SKM-1 treated with dmso at 0.1 percent for 144 hours (cell line): ENCODE measurements around the gene GSX1.
"Not testable (repeated sequence)": the region's sequence is repeated elsewhere in the genome, so short reads cannot be mapped to it uniquely, and the experiment has no call there.

ENCODE experiments used
- DNase-seq: peaks from one replicate; lab custom pipeline; 2025; ENCODE audit not compliant: unreplicated experiment; lab: John Stamatoyannopoulos, UW

The GSX1 gene

DNA sequence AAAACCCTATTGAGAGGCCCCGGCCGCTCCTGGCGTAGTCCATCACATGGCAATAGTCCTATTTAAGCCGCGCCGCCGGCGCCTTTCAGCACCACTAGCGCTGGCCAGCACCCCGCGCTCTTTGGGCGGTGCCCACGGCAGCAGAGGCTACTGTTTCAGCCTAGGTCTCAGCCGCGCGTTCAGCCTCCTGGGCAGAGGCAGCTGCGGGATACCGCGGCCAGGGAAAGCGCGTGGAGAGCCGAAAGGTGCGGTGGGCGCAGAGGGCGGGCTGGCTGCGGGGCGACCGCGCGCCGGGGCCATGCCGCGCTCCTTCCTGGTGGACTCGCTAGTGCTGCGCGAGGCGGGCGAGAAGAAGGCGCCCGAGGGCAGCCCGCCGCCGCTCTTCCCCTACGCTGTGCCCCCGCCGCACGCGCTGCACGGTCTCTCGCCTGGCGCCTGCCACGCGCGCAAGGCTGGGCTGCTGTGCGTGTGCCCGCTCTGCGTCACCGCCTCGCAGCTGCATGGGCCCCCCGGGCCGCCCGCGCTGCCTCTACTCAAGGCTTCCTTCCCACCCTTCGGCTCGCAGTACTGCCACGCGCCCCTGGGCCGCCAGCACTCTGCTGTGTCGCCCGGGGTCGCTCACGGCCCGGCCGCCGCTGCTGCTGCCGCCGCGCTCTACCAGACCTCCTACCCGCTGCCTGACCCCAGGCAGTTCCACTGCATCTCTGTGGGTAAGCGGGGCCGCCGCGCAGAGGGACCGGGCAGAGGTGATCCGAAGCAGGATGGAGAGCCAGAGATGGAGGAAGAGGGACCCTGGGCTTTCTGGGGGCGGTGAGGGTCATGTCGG, at the start of gene GSX1:
Gene GSX1, plus strand, starts transcription at position 91 of the 826 bp plus-strand sequence. Its CDS starts 208 bp downstream, at position 299.
- DNase-seq = no peak

GRCh38 chr13:27744801-27745200, 47.5 kb upstream of the GSX1 start:
- DNase-seq = no peak

DNA sequence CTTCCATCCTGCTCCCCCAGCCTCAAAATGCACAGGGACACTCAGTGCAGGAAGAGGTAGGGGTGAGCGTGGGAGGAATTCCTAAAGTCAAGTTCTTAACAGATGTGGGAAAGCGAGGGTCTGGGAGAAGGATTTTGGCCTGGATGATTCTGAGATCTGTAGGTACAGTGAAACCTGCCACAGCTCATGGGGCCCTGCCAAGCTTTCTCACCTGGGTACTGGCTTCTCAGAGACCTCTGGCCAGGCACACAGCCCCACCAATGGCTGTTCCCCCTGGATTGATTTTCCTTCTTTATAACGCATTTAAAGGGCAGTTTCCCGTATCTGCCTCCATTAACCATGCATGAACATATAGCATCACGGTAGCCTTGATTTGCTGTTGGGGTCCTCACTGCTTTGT, 47.0 kb upstream of the GSX1 start:
- no peak for DNase-seq

- not testable (repeated sequence) for DNase-seq
These were observed 44.1 kb upstream of the GSX1 start for GRCh38 chr13:27748143-27748542.

- DNase-seq = no peak
These were observed 40.2 kb upstream of the GSX1 start for GRCh38 chr13:27751953-27752532.

- DNase-seq = no peak
These were observed 26.6 kb upstream of the GSX1 start for GRCh38 chr13:27765650-27766049.

- no peak for DNase-seq
These were observed 21.5 kb upstream of the GSX1 start for GRCh38 chr13:27770809-27771208.

GRCh38 chr13:27772651-27773425, 19.4 kb upstream of the GSX1 start:
- DNase-seq = no peak

DNA sequence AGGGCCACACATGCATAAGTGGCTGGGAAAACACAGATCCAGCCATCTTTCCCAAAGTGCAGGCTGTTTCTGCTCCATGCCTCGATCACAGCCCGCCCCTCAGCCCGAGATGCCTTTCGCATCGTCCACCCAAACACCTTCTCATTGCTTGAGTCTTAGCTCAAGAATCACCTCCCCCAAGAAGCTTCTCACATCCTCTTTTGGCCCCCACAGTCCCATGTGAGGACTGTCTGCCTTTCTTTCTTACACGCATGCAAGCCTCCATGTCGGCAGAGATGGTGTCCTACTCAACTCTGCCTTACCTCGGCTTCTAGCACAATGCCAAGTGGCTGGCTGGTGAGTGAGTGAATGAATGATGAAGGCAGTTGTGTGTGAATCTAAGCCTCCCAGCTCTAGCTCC, 18.1 kb upstream of the GSX1 start:
- no peak for DNase-seq

GRCh38 chr13:27774651-27775050, 17.6 kb upstream of the GSX1 start:
- DNase-seq = no peak

DNA sequence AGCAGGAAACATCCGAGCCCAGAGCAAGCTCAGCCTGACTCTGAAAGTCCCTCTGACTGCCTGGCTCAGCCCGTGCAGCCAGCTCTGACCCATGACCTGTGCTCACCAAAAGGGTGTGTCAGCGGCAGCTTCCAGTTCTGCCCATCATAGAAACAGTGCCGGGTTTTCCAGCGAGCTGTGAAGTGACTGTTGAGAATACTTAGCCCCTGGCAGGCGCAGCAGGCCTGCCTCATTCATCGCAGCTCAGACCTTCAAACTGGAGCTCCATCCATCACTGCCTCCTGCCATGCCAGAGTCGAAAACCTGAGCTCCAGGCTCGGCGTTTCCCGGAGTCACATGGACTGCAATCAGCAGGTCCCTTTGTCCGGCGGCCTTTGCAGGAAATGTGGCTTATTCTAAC, 16.3 kb upstream of the GSX1 start:
- no peak for DNase-seq

DNA sequence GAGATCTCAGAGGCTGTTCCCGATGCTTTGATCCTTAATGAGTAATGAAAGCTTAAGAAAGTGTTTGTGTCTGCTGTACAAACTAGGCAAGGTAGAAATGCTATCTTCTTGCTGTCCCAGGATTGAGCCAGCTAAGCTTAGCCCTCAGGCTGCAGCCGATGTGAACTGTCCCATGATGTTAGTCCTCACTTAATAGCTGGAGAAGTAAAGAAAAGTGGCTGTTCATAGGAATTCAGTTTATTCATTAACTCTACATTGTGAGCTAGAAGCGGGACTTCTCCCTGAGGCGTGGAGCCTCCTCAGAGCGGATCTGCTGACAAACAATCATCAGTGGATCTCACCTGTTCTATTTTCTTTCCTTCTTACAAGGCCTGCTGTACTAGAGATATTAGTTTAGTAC, 10.1 kb upstream of the GSX1 start:
- no peak for DNase-seq

DNA sequence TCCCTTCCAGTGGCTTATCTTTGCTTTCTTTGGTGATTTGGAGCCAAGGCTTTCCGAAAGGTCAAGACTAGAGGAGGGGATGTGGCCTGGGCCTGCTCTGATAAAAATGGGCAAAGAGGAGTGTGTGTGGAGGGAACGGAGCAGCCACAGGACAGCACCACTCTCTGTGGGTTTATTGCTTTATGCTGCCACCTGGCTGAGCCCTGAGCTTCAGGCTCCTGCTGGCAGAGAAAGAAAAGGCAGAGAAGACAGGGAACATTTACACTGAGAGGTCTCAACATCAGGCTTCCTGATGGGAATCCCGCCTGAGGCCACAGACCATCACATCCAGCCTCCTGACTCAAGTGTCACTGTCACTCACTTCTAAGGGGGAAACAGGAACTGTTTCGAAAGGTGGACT, 9.2 kb upstream of the GSX1 start:
- no peak for DNase-seq

DNA sequence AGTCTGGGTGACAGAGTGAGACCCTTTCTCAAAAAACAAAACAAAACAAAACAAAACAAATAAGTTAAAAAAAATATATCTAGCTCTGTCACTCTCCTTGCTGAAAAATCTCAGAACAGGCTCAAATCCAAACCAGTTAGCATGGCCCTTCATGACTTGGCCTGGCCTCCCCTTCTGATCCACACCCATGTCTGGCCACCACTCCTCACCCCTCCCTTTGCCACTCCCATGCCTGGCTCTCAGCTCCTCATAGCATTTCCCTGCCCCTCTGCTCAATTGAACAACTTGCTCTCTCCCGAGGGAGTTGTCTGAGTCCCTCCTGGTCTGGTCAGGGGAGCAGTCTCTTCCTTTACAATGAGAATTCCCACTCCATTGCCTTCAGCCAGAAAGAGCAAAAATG, 4.0 kb upstream of the GSX1 start:
- DNase-seq = no peak

GRCh38 chr13:27789153-27789494, 3.2 kb upstream of the GSX1 start:
- no peak for DNase-seq

DNA sequence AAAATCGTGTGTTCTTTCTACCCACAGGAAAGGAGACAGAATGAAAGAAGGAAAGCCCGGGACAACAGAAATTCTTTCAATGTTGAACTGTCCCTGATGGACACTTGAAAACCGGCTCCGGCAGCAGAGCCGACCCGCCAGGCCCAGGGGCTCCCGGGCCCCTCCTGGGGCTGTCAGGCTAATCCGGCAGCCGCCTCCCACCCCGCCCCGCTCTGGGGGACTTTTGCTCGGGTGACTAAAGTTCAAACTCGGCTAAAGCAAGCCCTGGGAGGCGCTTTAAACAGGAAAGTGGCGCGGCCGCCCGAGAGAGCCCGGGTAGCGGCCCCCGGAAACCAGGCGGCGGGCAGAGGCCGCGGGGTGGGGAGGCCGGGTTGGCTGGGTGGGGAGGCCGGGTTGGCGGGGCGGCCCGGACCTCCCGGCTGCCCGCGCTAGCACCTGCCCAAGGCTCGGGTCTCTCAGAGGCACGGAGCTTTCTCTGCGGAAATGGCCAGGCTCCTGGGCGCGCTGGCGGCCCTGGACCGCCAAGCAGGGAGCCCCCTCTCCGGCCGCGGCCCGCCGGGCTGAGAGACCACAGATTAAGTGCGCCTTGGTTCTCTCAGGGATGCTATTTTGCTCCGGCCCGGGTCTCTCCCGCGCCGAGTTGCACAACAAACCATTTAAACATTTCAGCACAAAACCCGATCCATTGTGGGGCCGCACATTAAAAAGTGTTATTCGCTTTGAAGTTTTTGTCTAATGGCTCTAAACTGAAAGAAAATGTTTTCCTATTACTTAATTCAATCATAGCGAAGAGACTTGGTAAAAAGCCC, 2.6 kb upstream of the GSX1 start:
- DNase-seq = no peak

GRCh38 chr13:27790523-27790922, 1.8 kb upstream of the GSX1 start:
- no peak for DNase-seq

- DNase-seq = no peak
These were observed 960 bp upstream of the GSX1 start for GRCh38 chr13:27791146-27791900.

DNA sequence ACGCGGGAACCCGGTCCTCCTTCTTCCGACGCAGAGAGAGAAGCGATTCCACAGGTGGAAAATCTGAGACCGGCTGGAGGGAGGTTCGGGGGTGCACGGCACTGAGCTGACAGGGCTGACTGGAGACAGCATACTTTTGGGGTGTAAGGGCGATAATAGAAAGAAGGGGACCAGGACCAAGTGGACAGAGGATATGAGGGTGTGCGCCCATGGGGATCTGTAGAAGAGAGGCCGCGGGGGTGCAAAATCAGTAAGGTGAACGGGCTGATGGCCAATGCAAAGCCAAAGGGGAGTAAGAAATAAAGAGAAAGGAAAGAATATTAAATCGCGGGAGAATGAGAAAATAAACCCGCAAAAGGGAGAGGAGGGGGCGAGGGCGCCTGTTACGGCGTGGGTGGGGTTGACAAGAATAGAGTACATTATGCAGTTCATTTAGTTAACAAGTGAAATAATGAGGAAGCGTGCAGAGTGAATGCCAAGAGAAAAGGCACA, 336 bp upstream of the GSX1 start:
- DNase-seq = no peak
